Mesothelial cell of epicardium (in vitro differentiated cells): Measurements from ENCODE around the gene UCN2. TPM values are rescaled to one million over a fixed set of nuclear protein-coding genes. Genes with fewer than 3 reads are reported as not detected.

ENCODE experiments used
- DNase-seq, 2 experiments: peaks; one replicate each; pipeline ENCODE4 v3.0.0; 2021; ENCODE audit warnings: low spot score in 2 of 2; ENCODE audit not compliant: unreplicated experiment in 2 of 2
- H3K27ac Mint-ChIP-seq: 2 replicates; pipeline ENCODE4 v1.8.0; 2021; ENCODE audit warnings: mixed read lengths
- H3K27me3 Mint-ChIP-seq: 2 replicates; pipeline ENCODE4 v1.8.0; 2021; ENCODE audit warnings: low read depth, mixed read lengths
- H3K36me3 Mint-ChIP-seq: 2 replicates; pipeline ENCODE4 v1.8.0; 2021; ENCODE audit warnings: mixed read lengths
- H3K4me1 Mint-ChIP-seq: 2 replicates; pipeline ENCODE4 v1.8.0; 2021; ENCODE audit warnings: mixed read lengths
- H3K4me3 Mint-ChIP-seq: 2 replicates; pipeline ENCODE4 v1.8.0; 2021; ENCODE audit warnings: mild to moderate bottlenecking, moderate library complexity, mixed read lengths
- H3K9me3 Mint-ChIP-seq: 2 replicates; pipeline ENCODE4 v1.8.0; 2021; ENCODE audit warnings: mixed read lengths
- CTCF ChIP-seq: fragments of 200-600 bp; sonication (generic); IDR thresholded peaks from one replicate; pipeline ENCODE4 v1.5.0; 2021; ENCODE audit warnings: antibody characterized with exemption; ENCODE audit not compliant: unreplicated experiment
- total RNA-seq: library from RNA; stranded (reverse); gene quantifications from 3 replicates; pipeline ENCODE4 v1.2.1, GENCODE V29; 2021

UCN2 gene
- total RNA-seq, 1 donor from 2014 or later = 0.60 TPM

- peaks cover 5% of the 10 kb centered on the region for H3K4me1 Mint-ChIP-seq
- no peak overlapping the region for H3K27ac Mint-ChIP-seq
- no peak for DNase-seq
- H3K4me3 Mint-ChIP-seq = no peak overlapping the region
- no peaks in the 10 kb centered on the region for H3K36me3 Mint-ChIP-seq
- H3K9me3 Mint-ChIP-seq = no peaks in the 10 kb centered on the region
- TF ChIP-seq CTCF = no peak
- H3K27me3 Mint-ChIP-seq = no peaks in the 10 kb centered on the region
Measured at GRCh38 chr3:48568476-48568875, 4.9 kb upstream of the UCN2 start.

- TF ChIP-seq CTCF = no peak
- Mint-ChIP-seq H3K36me3 (no peaks in the 10 kb centered on the region), H3K27me3 (no peaks in the 10 kb centered on the region), H3K4me1 (peaks cover 7% of the 10 kb centered on the region), H3K27ac (no peak overlapping the region), H3K9me3 (no peaks in the 10 kb centered on the region), H3K4me3 (no peak overlapping the region)
- no peak for DNase-seq
Measured at GRCh38 chr3:48567500-48567899, 3.9 kb upstream of the UCN2 start.

GRCh38 chr3:48567090-48567489, 3.5 kb upstream of the UCN2 start:
- Mint-ChIP-seq H3K9me3 (no peaks in the 10 kb centered on the region), H3K36me3 (no peaks in the 10 kb centered on the region), H3K4me3 (no peak overlapping the region), H3K4me1 (peaks cover 7% of the 10 kb centered on the region), H3K27ac (no peak overlapping the region), H3K27me3 (no peaks in the 10 kb centered on the region)
- no peak for DNase-seq
- no peak for TF ChIP-seq CTCF

GRCh38 chr3:48566401-48566760, 2.8 kb upstream of the UCN2 start:
- no peak for TF ChIP-seq CTCF
- Mint-ChIP-seq H3K9me3 (no peaks in the 10 kb centered on the region), H3K27ac (no peak overlapping the region), H3K4me1 (peaks cover 7% of the 10 kb centered on the region), H3K27me3 (no peaks in the 10 kb centered on the region), H3K4me3 (no peak overlapping the region), H3K36me3 (no peaks in the 10 kb centered on the region)
- DNase-seq = no peak

- peaks cover 11% of the 10 kb centered on the region for H3K4me1 Mint-ChIP-seq
Measured at GRCh38 chr3:48565591-48566400, 2.2 kb upstream of the UCN2 start.

More at GRCh38 chr3:48565591-48566400, 2.2 kb upstream of the UCN2 start:
- no peak for TF ChIP-seq CTCF
- Mint-ChIP-seq H3K27me3 (no peaks in the 10 kb centered on the region), H3K9me3 (no peaks in the 10 kb centered on the region), H3K4me3 (no peak overlapping the region), H3K36me3 (no peaks in the 10 kb centered on the region), H3K27ac (peak overlapping the region; percentile 32)
- no peak for DNase-seq
